ENCODE results near the gene NIPAL1. TPM values are rescaled to one million over a fixed set of nuclear protein-coding genes. Genes with fewer than 3 reads are reported as not detected.

Gene NIPAL1
- total RNA-seq (2022; extraction: Qiagen RNA extraction) = 0.68 to 1.1 TPM (median 0.86 TPM) in 5 replicates

GRCh38 chr4:48016141-48017107, at the start of gene NIPAL1, which contains the start of gene CNGA1:
Gene NIPAL1, plus strand, starts transcription at chr4:48016772. Its CDS starts 68 bp downstream, at chr4:48016840.
Gene CNGA1, minus strand, starts transcription at chr4:48016681. Its CDS starts 63,992 bp downstream, at chr4:47952689.

Other genes starting within 250 kb of the NIPAL1 start
- gene CORIN, start 178.7 kb upstream of the NIPAL1 start, total RNA-seq (2022; extraction: Qiagen RNA extraction) = 0.06 TPM in 1 of 5 replicates, not detected in the others
- gene NFXL1, start 102.2 kb upstream of the NIPAL1 start, total RNA-seq (2022; extraction: Qiagen RNA extraction) = 5.5 to 6.8 TPM (median 5.7 TPM) in 5 replicates
- gene CNGA1, start 91 bp upstream of the NIPAL1 start, total RNA-seq (2022; extraction: Qiagen RNA extraction) = 0.08 to 0.12 TPM in 2 of 5 replicates, not detected in the others
- gene TXK, start 117.5 kb downstream of the NIPAL1 start, total RNA-seq (2022; extraction: Qiagen RNA extraction) = 0.07 to 0.35 TPM (median 0.15 TPM) in 5 replicates

Data from A549 treated with CORT108297 at 1 μM for 4 hours (cell line).